Measurements from ENCODE around the gene RANBP1. TPM values are rescaled to one million over a fixed set of nuclear protein-coding genes. Genes with fewer than 3 reads are reported as not detected.
A peak's percentile ranks its signal among the peaks of the same experiment; 100 is the strongest.

RANBP1 gene
- total and polyA plus RNA-seq, 4 experiments from 2014 or later = 61.9 to 111 (median 77.4) TPM

DNA sequence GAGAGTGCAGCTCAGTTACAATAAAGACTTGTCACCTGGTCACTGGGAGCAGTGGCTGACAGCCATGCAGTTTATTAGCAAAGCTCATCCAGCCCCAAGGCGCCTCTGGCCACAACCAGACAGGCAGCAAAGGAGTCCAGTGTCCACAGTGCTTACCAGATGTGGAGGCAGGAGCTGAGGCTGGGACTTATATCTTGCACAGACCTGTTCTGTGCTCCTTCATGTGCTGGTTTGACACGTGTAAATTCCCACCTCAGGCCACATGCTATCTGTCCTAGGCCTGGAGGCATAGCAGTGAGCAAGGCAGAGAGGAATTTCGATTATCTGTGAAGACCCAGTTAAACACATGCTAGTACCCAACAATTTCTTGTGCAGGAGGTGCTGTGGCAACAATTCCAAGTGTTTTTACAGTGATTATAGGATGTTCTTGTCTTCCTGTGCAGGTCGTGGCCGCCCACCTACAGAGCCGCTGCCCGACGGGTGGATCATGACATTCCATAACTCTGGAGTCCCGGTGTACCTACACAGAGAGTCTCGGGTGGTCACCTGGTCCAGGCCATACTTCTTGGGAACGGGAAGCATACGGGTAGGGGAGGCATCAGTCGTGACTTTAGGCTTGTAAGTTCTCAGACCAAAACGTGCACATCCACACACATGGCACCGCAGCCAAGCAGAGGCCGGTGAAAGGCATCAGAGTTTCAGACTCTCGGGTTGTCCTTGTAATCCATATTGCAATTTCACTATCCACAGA, 26.5 kb upstream of the RANBP1 start:
- no peak overlapping the region for H3K27ac ChIP-seq (ENCODE audit: low read depth, low read length)
- no peaks in the 10 kb centered on the region for H3K9me3 Mint-ChIP-seq
- no peaks in the 10 kb centered on the region for H3K27me3 ChIP-seq (ENCODE audit: insufficient read depth, low read length)
- H3K27ac Mint-ChIP-seq = peak overlapping the region in 2 of 7 donors; percentile 36 to 72
- DNase-seq = no peak
- H3K4me1 ChIP-seq (ENCODE audit: insufficient read depth, low read length) = peaks cover 25% of the 10 kb centered on the region
- H3K36me3 ChIP-seq (ENCODE audit: insufficient read depth, low read length) = peaks cover 79% of the 10 kb centered on the region
- no peak overlapping the region for H3K4me3 ChIP-seq (ENCODE audit: low read length in 2 of 2)
- ChIA-PET CTCF (ENCODE audit: partially characterized antibody) (no interaction called here), POLR2A (ENCODE audit: partially characterized antibody) (interaction anchor here (1.2 kb wide), 1 partner anchor 68 kb away, joined by 4 read pairs; the partner anchor contains the start of gene TANGO2)
- no peaks in the 10 kb centered on the region for H3K27me3 Mint-ChIP-seq
- H3K4me1 Mint-ChIP-seq = peaks cover 9 to 43% (median 29%) of the 10 kb centered on the region in 4 donors
- H3K4me3 Mint-ChIP-seq = no peak overlapping the region
- H3K36me3 Mint-ChIP-seq = peaks cover 60 to 69% of the 10 kb centered on the region in 2 donors
- no peaks in the 10 kb centered on the region for H3K9me3 ChIP-seq (ENCODE audit: control insufficient read depth in 1 of 2, low read length in 2 of 2)
- intact Hi-C loops (cut with micrococcal nuclease) = no loop called here

- CTCF ChIA-PET (ENCODE audit: partially characterized antibody) = no interaction called here
These were observed 25.8 kb upstream of the RANBP1 start for GRCh38 chr22:20089977-20090729.

DNA sequence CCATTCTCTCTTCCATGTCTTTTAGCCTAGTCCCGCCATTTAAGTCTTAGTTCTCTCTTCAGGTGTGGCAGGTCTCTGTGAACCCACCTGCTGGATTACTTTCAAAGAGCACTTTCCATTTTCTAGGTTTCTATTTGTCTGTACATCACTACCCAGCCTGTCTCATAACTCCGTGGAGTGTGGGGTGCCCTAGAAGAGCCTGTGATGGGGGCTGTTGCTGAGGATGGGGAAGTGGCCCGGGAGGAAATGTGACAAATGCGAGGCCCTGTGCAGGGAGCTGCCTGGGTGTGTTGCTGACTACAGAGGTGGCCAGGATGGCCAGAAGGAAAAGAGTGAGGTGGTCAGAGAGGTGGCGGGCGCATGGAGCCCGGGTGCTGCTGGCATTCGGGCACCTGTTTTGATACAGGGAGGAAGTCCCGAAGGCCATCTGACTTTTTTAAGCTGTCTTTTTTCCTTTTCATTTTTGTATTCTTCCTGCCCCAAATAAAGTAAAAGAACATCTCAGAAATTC, 25.1 kb upstream of the RANBP1 start:
- Histone ChIP-seq H3K4me3 (ENCODE audit: low read length in 2 of 2) (no peak overlapping the region), H3K27me3 (ENCODE audit: insufficient read depth, low read length) (no peaks in the 10 kb centered on the region), H3K4me1 (ENCODE audit: insufficient read depth, low read length) (peaks cover 17% of the 10 kb centered on the region), H3K36me3 (ENCODE audit: insufficient read depth, low read length) (peaks cover 89% of the 10 kb centered on the region), H3K27ac (ENCODE audit: low read depth, low read length) (no peak overlapping the region), H3K9me3 (ENCODE audit: control insufficient read depth in 1 of 2, low read length in 2 of 2) (no peaks in the 10 kb centered on the region)
- Mint-ChIP-seq H3K4me3 (peak overlapping the region in 4 of 8 donors; percentile 44 to 73 (median 51)), H3K27ac (peak overlapping the region; percentile 16 to 83 (median 70)), H3K36me3 (peaks cover 62 to 73% of the 10 kb centered on the region in 2 donors), H3K27me3 (no peaks in the 10 kb centered on the region), H3K4me1 (peaks cover 6 to 37% (median 26%) of the 10 kb centered on the region in 4 donors), H3K9me3 (no peaks in the 10 kb centered on the region)
- intact Hi-C loops (cut with micrococcal nuclease) = no loop called here
- CTCF ChIA-PET (ENCODE audit: partially characterized antibody) = no interaction called here
- POLR2A ChIA-PET (ENCODE audit: partially characterized antibody) = interaction anchor here (0.7 to 1.4 kb wide), 2 partner anchors 10 to 20 kb away, joined by 3 to 4 read pairs; no protein-coding TSS in a partner anchor
- no peak for DNase-seq

More at GRCh38 chr22:20089977-20090729, 25.8 kb upstream of the RANBP1 start:
- intact Hi-C loops (cut with micrococcal nuclease) = no loop called here
- H3K36me3 Mint-ChIP-seq = peaks cover 61 to 70% of the 10 kb centered on the region in 2 donors
- H3K9me3 ChIP-seq (ENCODE audit: control insufficient read depth in 1 of 2, low read length in 2 of 2) = no peaks in the 10 kb centered on the region
- H3K36me3 ChIP-seq (ENCODE audit: insufficient read depth, low read length) = peaks cover 87% of the 10 kb centered on the region
- H3K4me3 Mint-ChIP-seq = peak overlapping the region in 1 of 8 donors; percentile 61
- no peaks in the 10 kb centered on the region for H3K9me3 Mint-ChIP-seq
- H3K27me3 ChIP-seq (ENCODE audit: insufficient read depth, low read length) = no peaks in the 10 kb centered on the region
- no peak overlapping the region for H3K4me3 ChIP-seq (ENCODE audit: low read length in 2 of 2)
- peaks cover 6 to 37% (median 24%) of the 10 kb centered on the region in 4 donors for H3K4me1 Mint-ChIP-seq
- H3K27me3 Mint-ChIP-seq = no peaks in the 10 kb centered on the region
- H3K27ac Mint-ChIP-seq = peak overlapping the region in 4 of 7 donors; percentile 16 to 83 (median 74)
- no peak for DNase-seq
- POLR2A ChIA-PET (ENCODE audit: partially characterized antibody) = no interaction called here
- no peak overlapping the region for H3K27ac ChIP-seq (ENCODE audit: low read depth, low read length)
- peaks cover 17% of the 10 kb centered on the region for H3K4me1 ChIP-seq (ENCODE audit: insufficient read depth, low read length)

DNA sequence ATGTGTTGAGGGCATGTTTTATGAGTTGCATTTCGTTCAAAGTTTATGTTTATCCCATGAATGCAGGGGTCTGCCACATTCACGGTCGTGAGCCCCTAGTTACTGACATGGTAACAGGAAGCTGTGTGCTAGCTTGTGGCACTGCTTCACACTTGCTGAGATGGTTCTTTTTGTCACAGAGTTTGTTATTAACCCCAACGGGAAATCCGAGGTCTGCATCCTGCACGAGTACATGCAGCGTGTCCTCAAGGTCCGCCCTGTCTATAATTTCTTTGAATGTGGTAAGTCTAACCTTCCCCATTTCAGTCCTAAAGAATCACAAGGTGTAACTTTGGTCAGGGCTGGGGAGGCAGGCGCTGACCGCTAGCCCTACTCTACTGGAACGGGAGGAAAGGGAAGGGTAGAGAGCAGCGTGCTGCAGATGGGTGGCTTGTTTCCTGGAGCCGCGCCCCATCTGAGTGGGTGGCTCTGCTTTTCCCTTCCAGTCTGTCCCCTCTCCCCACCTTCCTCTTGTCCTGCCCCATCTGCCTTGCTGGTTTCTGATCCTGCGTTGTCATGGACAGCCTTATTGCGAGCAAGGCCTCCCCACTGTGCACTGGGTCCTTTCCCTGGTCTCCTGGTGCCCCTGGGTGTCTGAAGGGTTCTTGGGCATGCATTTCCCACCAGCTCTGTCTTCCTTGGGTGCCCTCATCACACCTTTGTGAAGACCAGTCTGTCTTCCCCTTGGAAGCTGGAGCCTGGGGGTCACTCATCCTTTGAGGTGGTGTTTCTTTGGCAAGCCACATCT, 24.0 kb upstream of the RANBP1 start:
- H3K27ac Mint-ChIP-seq = peak overlapping the region; percentile 35 to 88 (median 70)
- no peaks in the 10 kb centered on the region for H3K27me3 ChIP-seq (ENCODE audit: insufficient read depth, low read length)

DNA sequence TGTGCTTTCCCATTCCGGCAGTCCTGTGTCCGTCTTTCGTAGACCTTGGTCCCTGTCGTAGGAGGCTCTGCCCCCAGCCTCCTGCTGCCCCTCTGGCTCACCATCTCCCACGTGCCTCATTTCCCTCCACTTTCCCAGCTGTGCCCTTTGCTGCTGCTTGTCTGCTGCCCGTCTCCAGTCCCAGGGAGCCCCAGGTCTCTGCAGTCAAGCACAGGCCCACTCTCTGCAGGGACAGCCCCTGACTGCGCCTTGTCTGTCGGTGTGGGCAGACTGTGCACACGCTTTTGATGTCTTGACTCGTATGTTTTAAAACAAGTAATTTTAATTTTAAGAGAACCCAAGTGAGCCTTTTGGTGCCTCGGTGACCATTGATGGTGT, 23.4 kb upstream of the RANBP1 start:
- ChIA-PET CTCF (ENCODE audit: partially characterized antibody) (no interaction called here), POLR2A (ENCODE audit: partially characterized antibody) (no interaction called here)
- Mint-ChIP-seq H3K4me1 (peaks cover 6 to 39% (median 24%) of the 10 kb centered on the region in 4 donors), H3K4me3 (peak overlapping the region in 4 of 8 donors; percentile 30 to 77 (median 47)), H3K9me3 (no peaks in the 10 kb centered on the region), H3K36me3 (peaks cover 61 to 76% of the 10 kb centered on the region in 2 donors), H3K27ac (peak overlapping the region in 6 of 7 donors; percentile 30 to 86 (median 56)), H3K27me3 (no peaks in the 10 kb centered on the region)
- peak overlapping the region; percentile 16 for H3K27ac ChIP-seq (ENCODE audit: low read depth, low read length)
- peaks cover 17% of the 10 kb centered on the region for H3K4me1 ChIP-seq (ENCODE audit: insufficient read depth, low read length)
- peaks cover 89% of the 10 kb centered on the region for H3K36me3 ChIP-seq (ENCODE audit: insufficient read depth, low read length)
- no peaks in the 10 kb centered on the region for H3K27me3 ChIP-seq (ENCODE audit: insufficient read depth, low read length)
- intact Hi-C loops (cut with micrococcal nuclease) = no loop called here
- no peak overlapping the region for H3K4me3 ChIP-seq (ENCODE audit: low read length in 2 of 2)
- DNase-seq = no peak
- no peaks in the 10 kb centered on the region for H3K9me3 ChIP-seq (ENCODE audit: control insufficient read depth in 1 of 2, low read length in 2 of 2)

More for the DNA sequence above, 24.0 kb upstream of the RANBP1 start:
- H3K9me3 ChIP-seq (ENCODE audit: control insufficient read depth in 1 of 2, low read length in 2 of 2) = no peaks in the 10 kb centered on the region
- Mint-ChIP-seq H3K4me3 (peak overlapping the region in 5 of 8 donors; percentile 24 to 77 (median 44)), H3K9me3 (no peaks in the 10 kb centered on the region), H3K4me1 (peaks cover 6 to 34% (median 25%) of the 10 kb centered on the region in 4 donors), H3K36me3 (peaks cover 61 to 76% of the 10 kb centered on the region in 2 donors), H3K27me3 (no peaks in the 10 kb centered on the region)
- peaks cover 17% of the 10 kb centered on the region for H3K4me1 ChIP-seq (ENCODE audit: insufficient read depth, low read length)
- peak overlapping the region; percentile 16 for H3K27ac ChIP-seq (ENCODE audit: low read depth, low read length)
- no peak overlapping the region for H3K4me3 ChIP-seq (ENCODE audit: low read length in 2 of 2)
- peaks cover 89% of the 10 kb centered on the region for H3K36me3 ChIP-seq (ENCODE audit: insufficient read depth, low read length)
- intact Hi-C loops (cut with micrococcal nuclease) = no loop called here
- no peak for DNase-seq
- ChIA-PET CTCF (ENCODE audit: partially characterized antibody) (no interaction called here), POLR2A (ENCODE audit: partially characterized antibody) (interaction anchor here (1.4 kb wide), 1 partner anchor 9 kb away, joined by 3 read pairs; no protein-coding TSS in a partner anchor)

- peak overlapping the region in 3 of 8 donors; percentile 37 to 50 (median 43) for H3K4me3 Mint-ChIP-seq
- peaks cover 61 to 75% of the 10 kb centered on the region in 2 donors for H3K36me3 Mint-ChIP-seq
- CTCF ChIA-PET (ENCODE audit: partially characterized antibody) = no interaction called here
- H3K9me3 Mint-ChIP-seq = no peaks in the 10 kb centered on the region
- peaks cover 10 to 42% (median 27%) of the 10 kb centered on the region in 4 donors for H3K4me1 Mint-ChIP-seq
- Histone ChIP-seq H3K9me3 (ENCODE audit: control insufficient read depth in 1 of 2, low read length in 2 of 2) (no peaks in the 10 kb centered on the region), H3K27me3 (ENCODE audit: insufficient read depth, low read length) (no peaks in the 10 kb centered on the region), H3K4me3 (ENCODE audit: low read length in 2 of 2) (no peak overlapping the region), H3K27ac (ENCODE audit: low read depth, low read length) (no peak overlapping the region), H3K4me1 (ENCODE audit: insufficient read depth, low read length) (peaks cover 22% of the 10 kb centered on the region), H3K36me3 (ENCODE audit: insufficient read depth, low read length) (peaks cover 82% of the 10 kb centered on the region)
- H3K27me3 Mint-ChIP-seq = no peaks in the 10 kb centered on the region
- intact Hi-C loops (cut with micrococcal nuclease) = no loop called here
- POLR2A ChIA-PET (ENCODE audit: partially characterized antibody) = no interaction called here
- DNase-seq = no peak
- H3K27ac Mint-ChIP-seq = peak overlapping the region in 3 of 7 donors; percentile 46 to 75 (median 62)
These were observed 22.3 kb upstream of the RANBP1 start for GRCh38 chr22:20093418-20094196.
